ENCODE results near the gene JADE1.

DNA sequence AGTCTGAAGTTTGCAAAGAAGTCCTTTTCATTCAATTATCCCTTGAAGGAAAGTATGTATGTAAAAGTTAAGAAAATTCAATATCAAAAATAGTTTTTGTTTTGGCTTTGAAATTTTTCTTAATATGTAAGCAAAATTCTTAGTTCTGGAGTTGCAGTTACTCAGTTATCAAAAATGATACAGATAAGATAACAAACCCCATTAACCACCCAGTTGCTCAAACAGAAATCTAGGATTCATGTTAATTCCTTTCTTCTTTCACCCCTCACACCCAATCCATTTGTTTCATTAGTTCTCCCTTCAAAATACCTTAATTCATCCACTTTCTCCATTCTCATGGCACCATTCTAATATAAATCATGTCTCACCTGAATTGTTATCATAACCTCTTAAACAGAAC lies 40.5 kb upstream of the JADE1 start:
- TF ChIP-seq TOX (CRISPR knock-in tag; IDR thresholded peaks at IDR 0.05; ENCODE audit: borderline replicate concordance): no peak
- no peak for TF ChIP-seq ZNF8 (CRISPR knock-in tag; IDR thresholded peaks at IDR 0.05)
- TF ChIP-seq, protein P1, sequence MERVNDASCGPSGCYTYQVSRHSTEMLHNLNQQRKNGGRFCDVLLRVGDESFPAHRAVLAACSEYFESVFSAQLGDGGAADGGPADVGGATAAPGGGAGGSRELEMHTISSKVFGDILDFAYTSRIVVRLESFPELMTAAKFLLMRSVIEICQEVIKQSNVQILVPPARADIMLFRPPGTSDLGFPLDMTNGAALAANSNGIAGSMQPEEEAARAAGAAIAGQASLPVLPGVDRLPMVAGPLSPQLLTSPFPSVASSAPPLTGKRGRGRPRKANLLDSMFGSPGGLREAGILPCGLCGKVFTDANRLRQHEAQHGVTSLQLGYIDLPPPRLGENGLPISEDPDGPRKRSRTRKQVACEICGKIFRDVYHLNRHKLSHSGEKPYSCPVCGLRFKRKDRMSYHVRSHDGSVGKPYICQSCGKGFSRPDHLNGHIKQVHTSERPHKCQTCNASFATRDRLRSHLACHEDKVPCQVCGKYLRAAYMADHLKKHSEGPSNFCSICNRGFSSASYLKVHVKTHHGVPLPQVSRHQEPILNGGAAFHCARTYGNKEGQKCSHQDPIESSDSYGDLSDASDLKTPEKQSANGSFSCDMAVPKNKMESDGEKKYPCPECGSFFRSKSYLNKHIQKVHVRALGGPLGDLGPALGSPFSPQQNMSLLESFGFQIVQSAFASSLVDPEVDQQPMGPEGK (CRISPR knock-in tag; IDR thresholded peaks at IDR 0.05; ENCODE audit: borderline replicate concordance): no peak
- TF ChIP-seq TCF4 (CRISPR knock-in tag; IDR thresholded peaks at IDR 0.05; ENCODE audit: borderline replicate concordance): no peak
- no peak for TF ChIP-seq ARNTL (CRISPR knock-in tag; IDR thresholded peaks at IDR 0.05; ENCODE audit: borderline replicate concordance, low read depth)
- no peak for TF ChIP-seq RARB (CRISPR knock-in tag; IDR thresholded peaks at IDR 0.05)
- TF ChIP-seq ZC3H10 (CRISPR knock-in tag; IDR thresholded peaks at IDR 0.05): no peak
- no peak for TF ChIP-seq ZFP30 (CRISPR knock-in tag; IDR thresholded peaks at IDR 0.05)
- TF ChIP-seq CSDC2 (CRISPR knock-in tag; IDR thresholded peaks at IDR 0.05): no peak
- TF ChIP-seq, protein P2, sequence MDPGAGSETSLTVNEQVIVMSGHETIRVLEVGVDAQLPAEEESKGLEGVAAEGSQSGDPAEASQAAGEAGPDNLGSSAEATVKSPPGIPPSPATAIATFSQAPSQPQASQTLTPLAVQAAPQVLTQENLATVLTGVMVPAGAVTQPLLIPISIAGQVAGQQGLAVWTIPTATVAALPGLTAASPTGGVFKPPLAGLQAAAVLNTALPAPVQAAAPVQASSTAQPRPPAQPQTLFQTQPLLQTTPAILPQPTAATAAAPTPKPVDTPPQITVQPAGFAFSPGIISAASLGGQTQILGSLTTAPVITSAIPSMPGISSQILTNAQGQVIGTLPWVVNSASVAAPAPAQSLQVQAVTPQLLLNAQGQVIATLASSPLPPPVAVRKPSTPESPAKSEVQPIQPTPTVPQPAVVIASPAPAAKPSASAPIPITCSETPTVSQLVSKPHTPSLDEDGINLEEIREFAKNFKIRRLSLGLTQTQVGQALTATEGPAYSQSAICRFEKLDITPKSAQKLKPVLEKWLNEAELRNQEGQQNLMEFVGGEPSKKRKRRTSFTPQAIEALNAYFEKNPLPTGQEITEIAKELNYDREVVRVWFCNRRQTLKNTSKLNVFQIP (CRISPR knock-in tag; IDR thresholded peaks at IDR 0.05; ENCODE audit: borderline replicate concordance, low read depth): no peak
- TF ChIP-seq, protein P3, sequence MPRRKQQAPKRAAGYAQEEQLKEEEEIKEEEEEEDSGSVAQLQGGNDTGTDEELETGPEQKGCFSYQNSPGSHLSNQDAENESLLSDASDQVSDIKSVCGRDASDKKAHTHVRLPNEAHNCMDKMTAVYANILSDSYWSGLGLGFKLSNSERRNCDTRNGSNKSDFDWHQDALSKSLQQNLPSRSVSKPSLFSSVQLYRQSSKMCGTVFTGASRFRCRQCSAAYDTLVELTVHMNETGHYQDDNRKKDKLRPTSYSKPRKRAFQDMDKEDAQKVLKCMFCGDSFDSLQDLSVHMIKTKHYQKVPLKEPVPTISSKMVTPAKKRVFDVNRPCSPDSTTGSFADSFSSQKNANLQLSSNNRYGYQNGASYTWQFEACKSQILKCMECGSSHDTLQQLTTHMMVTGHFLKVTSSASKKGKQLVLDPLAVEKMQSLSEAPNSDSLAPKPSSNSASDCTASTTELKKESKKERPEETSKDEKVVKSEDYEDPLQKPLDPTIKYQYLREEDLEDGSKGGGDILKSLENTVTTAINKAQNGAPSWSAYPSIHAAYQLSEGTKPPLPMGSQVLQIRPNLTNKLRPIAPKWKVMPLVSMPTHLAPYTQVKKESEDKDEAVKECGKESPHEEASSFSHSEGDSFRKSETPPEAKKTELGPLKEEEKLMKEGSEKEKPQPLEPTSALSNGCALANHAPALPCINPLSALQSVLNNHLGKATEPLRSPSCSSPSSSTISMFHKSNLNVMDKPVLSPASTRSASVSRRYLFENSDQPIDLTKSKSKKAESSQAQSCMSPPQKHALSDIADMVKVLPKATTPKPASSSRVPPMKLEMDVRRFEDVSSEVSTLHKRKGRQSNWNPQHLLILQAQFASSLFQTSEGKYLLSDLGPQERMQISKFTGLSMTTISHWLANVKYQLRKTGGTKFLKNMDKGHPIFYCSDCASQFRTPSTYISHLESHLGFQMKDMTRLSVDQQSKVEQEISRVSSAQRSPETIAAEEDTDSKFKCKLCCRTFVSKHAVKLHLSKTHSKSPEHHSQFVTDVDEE (CRISPR knock-in tag; IDR thresholded peaks at IDR 0.05): no peak
- no peak for TF ChIP-seq ZFP3 (CRISPR knock-in tag; IDR thresholded peaks at IDR 0.05)
